ENCODE results near the gene HNRNPC. TPM values are rescaled to one million over a fixed set of nuclear protein-coding genes. Genes with fewer than 3 reads are reported as not detected.
"Not testable (repeated sequence)": the region's sequence is repeated elsewhere in the genome, so short reads cannot be mapped to it uniquely, and the experiment has no call there.

The HNRNPC gene
- total RNA-seq, 1 donor from 2014 or later, result 162 TPM

DNA sequence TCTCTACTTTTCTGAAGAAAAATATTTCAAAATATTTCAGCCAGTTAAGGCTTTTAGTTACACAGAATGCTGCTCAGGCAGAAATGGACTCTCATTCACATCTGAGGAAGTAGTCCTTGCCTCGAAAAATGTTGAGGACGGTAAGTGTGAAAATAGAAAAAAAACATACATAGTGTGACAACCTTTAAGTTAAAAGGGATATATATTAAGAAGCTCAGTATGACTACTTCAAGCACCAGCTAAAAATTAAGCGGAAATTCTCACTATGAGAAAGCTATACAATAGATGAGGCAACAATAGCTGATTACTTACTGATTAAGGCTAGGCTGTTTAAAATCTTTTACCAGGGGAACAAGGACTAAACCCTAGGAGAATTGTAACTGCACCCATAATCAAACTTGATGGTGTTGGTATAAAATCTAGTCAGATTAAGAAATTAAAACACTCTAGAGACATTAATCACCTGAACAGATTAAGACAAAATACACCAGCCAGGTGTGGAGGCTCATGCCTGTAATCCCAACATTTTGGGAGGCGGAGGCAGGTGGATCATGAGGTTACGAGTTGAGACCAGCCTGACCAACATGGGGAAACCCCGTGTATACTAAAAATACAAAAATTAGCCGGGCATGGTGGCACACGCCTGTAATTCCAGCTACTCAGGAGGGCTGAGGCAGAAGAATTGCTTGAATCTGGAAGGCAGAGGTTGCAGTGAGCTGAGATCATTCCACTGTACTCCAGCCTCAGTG, 53.9 kb downstream of the HNRNPC start:
- ATAC-seq (no peak), DNase-seq (ENCODE audit: low spot score) (no peak)

DNA sequence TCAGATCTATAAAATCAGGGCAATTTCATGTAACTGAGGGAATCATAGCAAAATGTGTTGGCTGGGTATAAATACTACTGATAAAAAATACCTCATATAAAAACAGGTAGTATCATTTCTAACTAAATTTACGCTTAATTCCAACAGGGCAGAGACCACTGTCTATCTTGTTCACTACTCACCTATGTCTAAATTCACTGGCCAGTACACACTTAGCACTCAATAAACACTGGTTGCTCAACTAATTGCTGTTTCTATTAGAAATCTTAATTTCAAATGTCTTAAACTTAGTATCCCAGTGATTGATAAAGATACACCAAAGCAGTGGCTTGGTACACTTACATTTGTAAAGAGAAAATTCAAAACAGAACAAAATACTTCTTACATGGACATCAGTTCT, 55.6 kb downstream of the HNRNPC start:
- ATAC-seq (no peak), DNase-seq (ENCODE audit: low spot score) (no peak)

DNA sequence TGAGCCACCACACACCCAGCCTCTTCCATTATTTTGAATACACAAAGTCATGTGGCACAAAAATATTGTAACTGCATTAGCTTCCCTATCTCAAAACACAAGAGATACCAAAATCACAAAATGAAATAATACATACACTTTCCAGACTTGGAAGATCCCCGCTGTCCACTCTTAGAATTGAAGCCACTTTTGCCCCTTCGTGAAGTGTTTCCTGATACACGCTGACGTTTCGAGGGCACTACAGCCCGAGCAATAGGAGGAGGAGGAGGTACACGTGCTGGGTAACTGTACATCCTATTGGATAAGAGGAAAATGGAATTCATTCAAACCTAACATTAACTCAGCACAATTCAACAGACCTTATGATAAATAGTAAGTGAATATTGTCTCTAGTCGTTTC, 56.4 kb downstream of the HNRNPC start:
- not testable (repeated sequence) for DNase-seq (ENCODE audit: low spot score); ATAC-seq

DNA sequence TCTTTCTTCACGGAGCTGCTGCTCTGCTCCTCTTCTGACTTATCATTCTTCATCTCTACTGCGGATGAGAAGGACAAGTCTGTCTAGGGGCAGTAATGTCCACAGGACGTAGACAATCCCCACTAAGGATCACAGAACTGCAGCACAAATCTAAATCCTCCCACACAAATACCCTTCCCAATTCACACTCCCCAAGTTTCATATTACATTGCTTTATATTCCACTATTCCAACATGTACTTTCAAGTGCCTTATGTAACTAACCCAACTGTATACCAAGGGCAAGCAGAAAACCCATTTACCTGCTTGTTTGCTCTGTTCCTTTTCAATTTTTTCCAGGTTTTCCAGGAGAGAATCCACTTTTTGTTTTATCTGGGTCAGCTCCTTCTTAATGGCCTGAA, 57.7 kb downstream of the HNRNPC start:
- no peak for DNase-seq (ENCODE audit: low spot score)
- no peak for ATAC-seq

DNA sequence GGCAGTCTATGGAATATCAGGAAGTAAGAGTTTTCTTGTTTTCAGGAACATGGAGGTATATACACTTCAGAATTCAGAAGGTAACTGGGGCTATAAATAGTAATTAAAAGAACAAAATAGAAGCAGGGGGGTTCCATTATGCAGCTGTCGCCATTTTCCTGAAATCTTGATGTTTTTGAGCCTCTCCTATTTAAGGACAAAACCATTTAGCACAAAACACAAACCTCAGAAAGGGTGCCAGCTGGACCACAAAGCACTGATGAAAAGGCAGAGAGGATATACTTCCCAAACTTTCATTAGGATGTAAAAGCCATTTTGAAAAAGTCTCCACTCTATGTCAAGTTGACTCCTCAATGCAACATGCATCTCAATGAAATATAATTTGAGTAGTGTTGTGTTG, 59.2 kb downstream of the HNRNPC start:
- DNase-seq (ENCODE audit: low spot score) (no peak), ATAC-seq (no peak)

DNA sequence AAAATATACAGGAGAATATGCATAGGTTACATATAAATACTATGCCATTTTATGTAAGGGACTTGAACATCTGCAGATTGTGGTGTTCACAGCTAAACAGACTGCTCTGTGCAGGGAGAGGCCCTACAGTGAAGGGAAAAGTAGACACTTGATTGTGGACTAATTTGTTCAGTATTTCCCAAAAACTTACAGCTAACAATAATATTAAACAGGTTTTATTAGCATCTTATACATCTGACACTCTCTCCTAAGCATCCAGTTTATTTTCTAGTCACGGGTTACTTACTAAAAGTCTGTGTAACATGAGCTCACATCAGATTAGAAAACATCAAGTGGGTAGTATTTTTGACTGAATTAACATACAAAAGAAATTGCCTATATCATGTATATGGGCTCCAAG, 60.1 kb downstream of the HNRNPC start:
- ATAC-seq, result no peak
- no peak for DNase-seq (ENCODE audit: low spot score)

DNA sequence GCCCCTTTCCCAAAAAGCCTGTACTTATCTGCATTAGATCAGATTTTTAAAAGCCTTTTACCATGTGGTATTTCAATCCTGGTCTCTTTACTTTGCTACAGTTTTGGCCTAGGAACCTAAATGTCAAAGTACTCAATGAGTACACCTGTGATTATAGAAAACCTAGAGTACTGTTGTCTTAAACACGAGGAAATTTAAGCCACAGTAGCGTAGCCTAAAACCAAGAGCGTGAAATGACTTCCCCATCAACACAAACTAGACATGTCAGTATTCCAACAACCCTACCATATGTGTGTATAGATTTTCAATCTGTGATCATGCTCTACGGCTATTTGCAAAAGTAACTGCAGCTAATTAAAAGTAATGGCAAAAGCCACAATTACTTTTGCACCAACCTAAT, 60.7 kb downstream of the HNRNPC start:
- DNase-seq (ENCODE audit: low spot score) (no peak), ATAC-seq (no peak)

DNA sequence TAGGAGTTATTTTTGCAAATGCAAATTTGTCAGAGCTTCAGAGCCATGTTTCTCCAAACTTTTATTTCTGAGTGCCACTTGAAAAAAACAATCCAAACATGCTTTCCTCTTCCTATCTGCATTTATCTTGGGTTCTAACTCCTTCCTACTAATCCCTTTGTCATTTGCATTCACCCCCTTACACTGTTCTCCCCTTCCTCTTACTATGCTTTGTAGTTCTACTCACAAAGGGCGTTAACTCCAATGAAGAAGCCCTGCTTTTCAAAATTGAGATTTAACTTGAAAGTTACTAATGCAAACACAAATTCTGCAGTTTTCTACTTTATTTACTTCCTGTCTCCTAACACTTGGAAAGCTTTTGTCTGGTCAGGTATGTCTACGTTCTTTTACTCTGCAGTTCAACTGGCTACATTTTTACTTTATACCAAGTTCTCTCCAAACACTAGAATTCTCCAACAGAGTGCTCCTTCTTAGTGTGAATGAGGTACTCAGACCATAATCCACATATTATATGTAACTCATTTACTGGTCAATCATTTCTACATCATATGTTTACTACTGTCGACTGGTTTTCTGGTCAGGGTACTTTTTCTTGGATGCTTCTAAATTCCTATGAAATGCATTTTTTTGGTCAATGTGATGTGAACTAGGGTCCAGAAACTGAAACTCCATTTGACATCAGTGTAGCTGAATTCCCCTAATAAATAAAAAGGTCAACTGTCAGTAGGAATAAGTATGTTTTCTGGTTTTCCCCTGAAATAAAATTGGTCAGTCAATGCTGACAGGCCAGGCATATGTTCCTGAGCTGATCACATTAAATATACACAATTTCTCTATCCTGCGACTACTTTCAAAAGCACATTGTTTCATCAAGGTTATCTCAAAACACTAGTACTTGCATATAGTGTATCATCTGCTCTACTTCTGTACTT, 62.2 kb downstream of the HNRNPC start:
- no peak for ATAC-seq
- DNase-seq (ENCODE audit: low spot score), result no peak

DNA sequence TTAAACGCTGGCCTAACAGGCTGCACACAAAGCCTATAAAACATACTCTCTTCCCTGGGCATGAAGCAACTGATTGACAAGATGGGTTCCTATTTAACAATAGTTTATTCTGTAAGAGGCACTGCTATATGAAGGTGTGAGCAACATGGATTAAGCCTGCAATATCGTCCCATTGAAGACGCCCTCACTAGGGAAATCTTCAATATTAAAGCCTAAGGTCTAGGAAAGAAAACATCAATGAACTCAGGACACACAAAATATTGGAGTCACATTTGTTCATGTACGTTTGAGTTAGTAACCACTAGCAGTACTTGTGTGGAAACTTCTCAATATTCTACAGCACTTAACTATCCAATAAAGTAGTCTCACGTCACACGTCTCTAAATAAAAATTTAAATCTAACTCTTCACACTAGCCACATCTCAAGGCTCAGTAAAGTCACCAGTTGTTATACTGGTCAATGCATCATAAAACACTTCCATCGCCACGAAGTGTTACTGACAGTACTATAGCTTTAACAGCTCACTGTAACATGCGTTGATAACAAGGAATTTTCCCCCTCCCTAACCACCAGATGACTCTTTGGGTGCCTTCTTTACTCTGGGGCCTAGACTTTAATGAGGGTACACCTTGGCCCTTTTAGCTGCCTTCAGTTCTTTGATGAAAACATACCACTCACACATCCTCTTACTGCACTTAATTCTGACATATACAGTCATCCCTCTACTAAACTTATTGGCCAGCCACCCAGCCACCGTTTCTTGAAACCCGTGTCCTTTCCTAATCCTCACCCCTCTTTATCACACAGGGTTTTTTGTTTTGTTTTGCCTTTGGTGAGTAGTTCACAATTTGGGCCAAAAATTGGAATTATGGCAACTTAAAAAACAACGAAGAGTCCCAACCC, 63.3 kb downstream of the HNRNPC start:
- DNase-seq (ENCODE audit: low spot score) (no peak), ATAC-seq (peak; percentile 6)

DNA sequence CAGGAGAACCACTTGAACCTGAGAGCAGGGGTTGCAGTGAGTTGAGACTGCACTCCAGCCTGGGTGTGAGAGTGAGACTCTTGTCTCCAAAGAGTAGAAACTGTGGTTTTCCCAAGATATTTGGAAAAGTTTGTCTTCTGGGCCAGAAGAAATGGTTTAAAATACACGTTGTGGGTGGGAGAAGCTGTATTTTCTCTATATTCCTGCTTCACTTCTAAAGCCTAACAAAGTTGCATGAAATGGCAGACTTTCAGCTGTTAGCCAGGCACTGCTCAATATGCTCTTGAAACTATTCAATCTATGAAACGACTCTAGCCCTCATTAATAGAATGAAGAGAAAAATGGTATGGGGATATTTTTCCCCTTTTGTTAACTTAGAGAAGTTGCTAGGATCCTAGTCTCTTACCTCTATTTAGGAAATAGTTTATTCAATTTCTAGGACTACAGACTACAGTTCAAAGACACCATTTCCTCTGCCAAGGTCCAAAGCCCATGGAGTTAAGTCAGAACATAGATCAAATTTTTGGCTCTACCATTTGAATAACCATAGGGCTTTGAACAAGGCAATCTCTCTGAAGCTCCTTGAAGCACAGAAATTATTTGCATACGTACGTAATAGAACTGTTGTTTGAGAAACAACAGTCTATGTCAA, 64.1 kb downstream of the HNRNPC start:
- DNase-seq (ENCODE audit: low spot score) (no peak), ATAC-seq (peak; percentile 66)

DNA sequence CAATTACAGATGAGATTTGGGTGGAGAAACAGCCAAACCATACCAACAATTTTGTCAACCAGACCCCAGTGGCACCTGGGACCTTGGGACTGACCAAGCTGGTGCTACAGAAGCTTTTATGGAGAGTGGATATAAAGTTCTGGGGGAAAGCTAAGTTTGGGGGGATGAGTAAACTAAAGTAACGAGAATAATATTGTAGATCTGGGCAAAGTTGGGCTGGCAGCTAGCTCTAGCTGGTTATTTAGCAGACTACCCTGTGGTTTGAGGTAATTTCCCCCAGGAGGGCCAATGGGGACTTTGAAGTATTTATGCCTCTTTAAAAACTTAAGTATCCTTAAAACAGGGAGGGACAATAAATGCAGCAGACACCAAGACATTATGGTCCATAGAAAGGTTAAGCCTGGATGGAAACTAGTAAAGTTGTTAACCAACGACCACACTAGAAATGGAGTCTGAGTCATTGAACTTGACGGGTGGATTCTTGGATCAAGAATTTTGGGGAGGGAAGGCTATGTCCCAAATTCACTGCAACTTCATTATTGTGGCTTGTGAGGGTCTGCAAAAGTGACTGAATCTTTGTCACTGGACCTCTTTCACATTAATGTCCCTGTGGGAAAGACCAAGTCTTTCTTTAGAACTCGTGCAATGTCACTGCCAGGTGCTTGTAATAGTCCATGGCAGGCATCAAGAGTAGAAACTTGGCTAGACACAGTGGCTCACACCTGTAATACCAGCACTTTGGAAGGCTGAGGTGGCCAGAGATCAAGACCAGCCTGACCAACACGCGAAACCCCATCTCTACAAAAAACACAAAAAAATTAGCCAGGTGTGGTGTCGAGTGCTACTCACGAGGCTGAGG, 64.8 kb downstream of the HNRNPC start:
- no peak for DNase-seq (ENCODE audit: low spot score)
- peak; percentile 3 for ATAC-seq

DNA sequence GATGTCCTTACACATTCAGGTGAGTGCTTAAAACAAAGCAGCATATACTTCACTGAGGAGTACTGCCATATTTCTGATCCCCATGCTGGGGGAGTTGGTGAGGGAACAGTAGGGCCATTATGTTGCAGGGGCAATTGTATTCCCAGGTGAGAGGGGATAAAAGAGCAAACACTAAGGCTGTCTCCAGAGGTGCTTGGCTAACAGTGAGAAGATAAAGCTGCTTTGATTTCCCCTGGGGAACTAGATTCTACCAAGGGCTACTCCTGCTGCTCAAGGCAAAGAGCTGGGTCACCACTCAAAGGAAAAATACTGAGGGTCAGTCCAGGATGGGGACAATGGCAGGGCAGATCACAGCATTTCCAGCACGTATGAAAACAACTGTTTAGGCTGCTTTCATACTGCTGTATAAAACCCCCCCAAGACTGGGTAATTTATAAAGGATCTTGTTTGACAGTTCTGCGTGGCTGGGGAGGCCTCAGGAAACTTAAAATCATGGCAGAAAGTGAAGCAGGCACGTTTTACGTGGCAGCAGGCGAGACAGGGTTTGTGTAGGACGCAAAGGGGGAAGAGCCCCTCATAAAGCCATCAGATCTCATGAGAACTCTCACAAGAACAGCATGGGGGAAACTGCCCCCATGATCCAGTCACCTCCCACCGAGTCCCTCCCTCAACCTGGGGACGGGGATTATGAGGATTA, 65.6 kb downstream of the HNRNPC start:
- DNase-seq (ENCODE audit: low spot score) (no peak), ATAC-seq (no peak)

DNA sequence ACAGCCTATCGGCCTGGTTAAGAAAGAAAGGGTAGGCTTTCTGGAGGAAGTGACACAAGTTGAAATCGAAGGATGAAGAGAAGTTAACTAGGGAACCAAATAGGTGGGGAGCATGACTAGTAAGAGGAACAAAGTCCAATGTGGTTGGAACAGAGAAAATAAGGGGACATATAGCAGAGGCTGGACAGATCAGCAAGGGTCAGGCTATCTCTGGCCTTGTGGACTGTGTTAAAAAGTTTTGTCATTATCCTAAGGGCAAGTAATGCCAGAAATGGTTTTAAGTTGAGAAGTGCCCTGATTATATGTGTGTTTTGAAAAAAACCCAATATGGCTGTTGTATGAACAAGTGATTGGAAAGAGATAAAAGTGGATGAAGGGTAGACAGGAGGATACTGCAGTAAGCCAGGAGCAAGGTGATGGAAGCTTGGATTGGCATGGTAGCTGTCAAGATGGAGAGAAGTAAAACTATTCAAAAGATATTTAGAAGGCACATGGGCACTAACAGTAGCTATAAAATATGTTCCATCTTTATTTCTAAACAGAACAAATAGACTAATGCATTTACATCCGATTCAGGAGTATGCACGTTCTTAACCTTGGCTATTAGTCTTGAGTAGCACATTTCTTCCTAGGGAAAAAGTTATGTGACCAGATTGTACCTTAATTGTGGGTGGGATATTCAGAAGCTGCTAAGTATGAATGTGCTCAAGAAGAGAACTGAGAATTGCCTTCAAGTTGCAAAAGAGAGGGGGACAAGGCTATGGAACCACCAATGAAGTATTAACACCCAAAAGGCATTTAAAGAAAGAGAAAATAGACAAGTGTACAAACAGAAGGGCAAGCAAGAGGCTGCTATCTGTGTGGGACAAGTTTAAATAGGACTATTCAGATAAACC, 66.5 kb downstream of the HNRNPC start:
- no peak for ATAC-seq

DNA sequence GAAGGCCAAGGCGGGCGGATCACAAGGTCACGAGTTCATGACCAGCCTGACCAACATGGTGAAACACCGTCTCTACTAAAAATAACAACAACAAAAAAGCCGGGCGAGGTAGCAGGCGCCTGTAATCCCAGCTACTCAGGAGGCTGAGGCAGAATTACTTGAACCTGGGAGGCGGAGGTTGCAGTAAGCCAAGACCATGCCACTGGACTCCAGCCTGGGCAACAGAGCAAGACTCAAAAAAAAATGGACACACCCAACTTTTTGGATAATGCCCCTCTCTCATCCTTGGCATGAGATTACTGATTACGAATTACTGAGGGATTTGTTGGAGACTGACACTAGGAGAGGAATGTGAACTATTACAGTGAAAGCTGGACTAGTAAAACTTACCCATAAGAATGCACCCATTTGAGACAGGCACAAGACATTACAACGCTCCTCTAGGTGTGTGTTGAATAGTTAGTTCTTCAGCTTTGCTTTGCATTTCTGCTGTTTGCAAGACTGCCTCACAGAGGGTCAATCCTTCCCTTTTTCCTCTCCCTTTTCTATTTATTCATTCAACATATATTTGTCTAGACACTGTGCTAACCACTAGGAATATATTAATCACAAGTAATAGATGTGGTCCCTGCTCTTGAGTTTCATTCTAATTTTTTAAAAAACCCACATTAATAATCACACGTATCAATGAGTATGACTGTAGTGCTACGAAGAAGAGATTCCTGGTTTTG, 67.3 kb downstream of the HNRNPC start:
- ATAC-seq (no peak), DNase-seq (ENCODE audit: low spot score) (no peak)

More for the DNA sequence above, 66.5 kb downstream of the HNRNPC start:
- no peak for DNase-seq (ENCODE audit: low spot score)

DNA sequence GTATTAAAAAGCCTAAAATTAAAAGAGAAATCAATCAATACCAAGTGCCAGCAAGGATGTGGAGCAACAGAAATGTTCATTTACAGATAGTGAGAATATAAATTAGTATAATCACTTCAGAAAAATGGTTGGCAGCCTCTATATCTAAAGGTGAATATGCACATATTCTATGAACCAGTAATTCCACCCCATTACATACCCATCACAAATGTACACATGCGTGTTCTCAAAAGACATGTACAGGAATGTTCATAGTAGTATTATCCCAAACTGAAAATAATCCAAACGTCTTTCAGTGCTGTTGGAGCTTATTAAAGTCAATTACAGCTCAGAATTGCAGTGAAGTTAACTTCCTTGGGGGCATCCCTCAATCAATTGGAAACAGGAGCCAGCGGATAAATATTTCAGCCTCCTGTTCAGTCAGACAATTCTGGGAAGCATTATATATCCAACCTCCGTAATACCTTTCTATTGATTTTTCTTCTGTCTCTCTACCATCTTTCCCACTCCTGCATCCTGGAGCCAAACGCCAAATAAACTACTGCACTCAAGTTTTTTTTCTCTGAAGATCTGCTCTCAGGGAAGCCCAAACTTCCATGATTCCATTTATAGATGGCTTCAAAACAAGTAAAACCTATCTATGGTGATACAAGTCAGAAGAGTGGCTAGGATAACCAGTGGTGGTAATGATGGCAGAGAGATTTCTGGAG, 68.3 kb downstream of the HNRNPC start:
- ATAC-seq (no peak), DNase-seq (ENCODE audit: low spot score) (no peak)
